HepG2 (cell line): ENCODE results near the gene ZC3H18. TPM values are rescaled to one million over a fixed set of nuclear protein-coding genes. Genes with fewer than 3 reads are reported as not detected.

ENCODE experiments used
- ATAC-seq: fragments of 200-7000 bp; cut with Tn5 transposase; 3 replicates; pipeline ENCODE4 v1.9.1; 2020; ENCODE audit warnings: mild to moderate bottlenecking, moderate library complexity
- BruUV-seq: library from RNA; stranded (reverse); fragments of 400-500 nt; replicated peaks from 2 replicates; lab custom pipeline; 2021; lab: Mats Ljungman, UMichigan
- CTCF ChIA-PET: fragments of 300-600 bp; formaldehyde crosslinking; extraction: SDS; loops from one replicate; lab custom pipeline; 2021; ENCODE audit warnings: low total read pairs, inconsistent platforms, low intra/inter-chr PET ratio; lab: Yijun Ruan, JAX
- POLR2A ChIA-PET: fragments of 350-600 bp; sonication (Branson Sonifier 250); formaldehyde crosslinking; loops from one replicate; lab custom pipeline; 2020; ENCODE audit warnings: antibody characterized with exemption, inconsistent platforms; lab: Yijun Ruan, JAX
- DNase-seq: peaks from one replicate; pipeline ENCODE4 v3.0.0-alpha.2; 2015; ENCODE audit warnings: low spot score
- FAIRE-seq: peaks from 3 replicates; lab custom pipeline; 2011; peaks lifted over from hg19 to GRCh38; lab: Jason Lieb, UNC
- H2AFZ ChIP-seq: one replicate; pipeline ENCODE4 v1.6.1; 2011; ENCODE audit warnings: low read length, inconsistent platforms
- H3K27ac ChIP-seq: fragments of 300-600 bp; 3 replicates; pipeline ENCODE4 v1.8.0; 2011; ENCODE audit warnings: mixed run types, mild to moderate bottlenecking, mixed read lengths, low read length, inconsistent platforms; ENCODE audit not compliant: insufficient read depth; ENCODE audit errors: extremely low read length
- H3K27me3 ChIP-seq, 2 experiments: fragments of 200-600 bp in 1 of 2; 2 replicates in 1 of 2; 3 replicates in 1 of 2; pipeline versions ENCODE4 v1.6.0 to v1.8.0; 2011; ENCODE audit warnings: low read length in 2 of 2, mild to moderate bottlenecking in 2 of 2, moderate library complexity in 2 of 2, inconsistent platforms in 1 of 2; ENCODE audit not compliant: insufficient read depth in 2 of 2, control insufficient read depth in 1 of 2
- H3K36me3 ChIP-seq, 2 experiments: fragments of 200-600 bp in 1 of 2; replicated peaks in 1 of 2; 2 replicates in 1 of 2; 3 replicates in 1 of 2; pipeline versions ENCODE4 v1.5.1 to v1.8.0; 2011; ENCODE audit warnings: low read length in 2 of 2, inconsistent platforms in 1 of 2; ENCODE audit not compliant: insufficient read depth in 2 of 2, control insufficient read depth in 1 of 2
- H3K4me1 ChIP-seq: 2 replicates; pipeline ENCODE4 v1.5.1; 2012; ENCODE audit warnings: low read length, inconsistent platforms; ENCODE audit not compliant: insufficient read depth
- H3K4me2 ChIP-seq: 2 replicates; pipeline ENCODE4 v1.6.0; 2011; ENCODE audit warnings: low read depth, low read length, inconsistent platforms
- H3K4me3 ChIP-seq, 3 experiments: fragments of 200-600 bp in 1 of 3; sonication (generic), shearing (Covaris generic) in 1 of 3; replicated peaks in 1 of 3; 2 replicates each; pipeline ENCODE4 v1.5.1; 2011 to 2016; ENCODE audit warnings: low read length in 3 of 3, inconsistent platforms in 2 of 3, low read depth in 2 of 3, mild to moderate bottlenecking in 2 of 3, control low read depth in 1 of 3, mixed read lengths in 1 of 3; ENCODE audit not compliant: insufficient read depth in 1 of 3
- H3K79me2 ChIP-seq: one replicate; pipeline ENCODE4 v1.6.1; 2011; ENCODE audit warnings: low read length, inconsistent platforms; ENCODE audit not compliant: insufficient read depth
- H3K9ac ChIP-seq: 2 replicates; pipeline ENCODE4 v1.6.0; 2011; ENCODE audit warnings: mild to moderate bottlenecking, low read depth, low read length, inconsistent platforms; ENCODE audit not compliant: insufficient read depth
- H3K9me3 ChIP-seq: 2 replicates; pipeline ENCODE4 v1.5.1; 2012; ENCODE audit warnings: mild to moderate bottlenecking, low read length
- H4K20me1 ChIP-seq: 2 replicates; pipeline ENCODE4 v1.6.0; 2011; ENCODE audit warnings: inconsistent platforms, mild to moderate bottlenecking, low read length, moderate library complexity; ENCODE audit not compliant: insufficient read depth
- ARID5B ChIP-seq: IDR thresholded peaks from 2 replicates; pipeline ENCODE4 v1.4.0; 2020; ENCODE audit warnings: mild to moderate bottlenecking, missing genetic modification reagents
- BCL6 ChIP-seq: IDR thresholded peaks from 2 replicates; pipeline ENCODE4 v1.6.1; 2016; ENCODE audit warnings: missing genetic modification reagents, missing compliant biosample characterization
- IKZF5 ChIP-seq: IDR thresholded peaks from 2 replicates; pipeline ENCODE4 v1.6.1; 2018; ENCODE audit warnings: missing genetic modification reagents, mild to moderate bottlenecking, missing compliant biosample characterization
- NFE2L1 ChIP-seq: sonication (generic); formaldehyde crosslinking; IDR thresholded peaks from 2 replicates; pipeline ENCODE4 v1.4.0; 2020; ENCODE audit warnings: missing genetic modification reagents, mild to moderate bottlenecking, borderline replicate concordance
- NFIC ChIP-seq: IDR thresholded peaks from 2 replicates; pipeline ENCODE4 v1.6.1; 2012; ENCODE audit warnings: mild to moderate bottlenecking, low read length, inconsistent platforms
- WGBS: methylation state at CpG from one replicate; pipeline ENCODE4 v1.1.6; 2017; ENCODE audit warnings: low lambda C conversion rate; 5-methylcytosine and 5-hydroxymethylcytosine counted together
- in situ Hi-C: cut with HindIII; loops from 2 replicates; pipeline ENCODE4 v1.10.0; 2017; ENCODE audit warnings: low pct_unique_long_range_greater_than_20kb; ENCODE audit not compliant: extremely low pct_ligation_motif_present
- intact Hi-C: fragments of 100-400 bp; cut with micrococcal nuclease; formaldehyde crosslinking; loops from one replicate; pipeline ENCODE4 v1.10.0; 2022; ENCODE audit not compliant: unreplicated experiment
- polyA plus RNA-seq, 8 experiments: library from polyadenylated mRNA; depleted of rRNA in 3 of 8; stranded (reverse) in 7 of 8; unstranded in 1 of 8; fragments of >200 nt; fragmentation: Illumina TruSeq in 4 of 8; extraction: Trizol in 4 of 8; gene quantifications; 2 replicates each; pipeline versions ENCODE4 v1.2.1 to v1.2.3, GENCODE V29; 2011 to 2016; ENCODE audit warnings: low read depth in 4 of 8, missing spikeins in 1 of 8, mixed read lengths in 1 of 8; ENCODE audit not compliant: insufficient read depth in 1 of 8
- total RNA-seq, 5 experiments: library from RNA; depleted of rRNA; stranded (reverse); fragments of >200 nt; fragmentation: Illumina TruSeq; extraction: Trizol; gene quantifications; 2 replicates each; pipeline ENCODE4 v1.2.3, GENCODE V29; 2016; ENCODE audit warnings: low read depth in 1 of 5
- TF ChIP-seq, protein P1 (sequence below): sonication (generic); formaldehyde crosslinking; IDR thresholded peaks from 2 replicates; pipeline ENCODE4 v1.8.0; 2023; ENCODE audit warnings: mild to moderate bottlenecking, missing genetic modification reagents
- TF ChIP-seq, protein P2 (sequence below): IDR thresholded peaks from 2 replicates; pipeline ENCODE4 v1.6.1; 2018; ENCODE audit warnings: missing genetic modification reagents
- TF ChIP-seq, protein P3 (sequence below): sonication (generic); formaldehyde crosslinking; IDR thresholded peaks from 2 replicates; pipeline ENCODE4 v1.4.0; 2020; ENCODE audit warnings: missing genetic modification reagents

Gene ZC3H18
- total and polyA plus RNA-seq, 2 of the 13 experiments (the other 11 are each of a cell fraction or from before 2014, with no cell fraction given): 11.2 to 27.4 TPM

- peak; percentile 66 for FAIRE-seq
These were observed 94.9 kb downstream of the ZC3H18 start for GRCh38 chr16:88665148-88665547.

More at GRCh38 chr16:88665148-88665547, 94.9 kb downstream of the ZC3H18 start:
- H3K4me3 ChIP-seq: no peak overlapping the region
- H3K27me3 ChIP-seq: no peaks in the 10 kb centered on the region
- peaks cover 0 to 9% of the 10 kb centered on the region in 2 experiments; a peak in 3 of 5 replicates for H3K36me3 ChIP-seq
- H3K9me3 ChIP-seq: no peaks in the 10 kb centered on the region
- intact Hi-C loops (no loop called here), in situ Hi-C loops (no loop called here)
- ChIA-PET CTCF (no interaction called here), POLR2A (no interaction called here)
- H3K79me2 ChIP-seq: peaks cover 54% of the 10 kb centered on the region
- H2AFZ ChIP-seq: no peak overlapping the region
- BruUV-seq: no TSS peak
- TF ChIP-seq, protein P1, sequence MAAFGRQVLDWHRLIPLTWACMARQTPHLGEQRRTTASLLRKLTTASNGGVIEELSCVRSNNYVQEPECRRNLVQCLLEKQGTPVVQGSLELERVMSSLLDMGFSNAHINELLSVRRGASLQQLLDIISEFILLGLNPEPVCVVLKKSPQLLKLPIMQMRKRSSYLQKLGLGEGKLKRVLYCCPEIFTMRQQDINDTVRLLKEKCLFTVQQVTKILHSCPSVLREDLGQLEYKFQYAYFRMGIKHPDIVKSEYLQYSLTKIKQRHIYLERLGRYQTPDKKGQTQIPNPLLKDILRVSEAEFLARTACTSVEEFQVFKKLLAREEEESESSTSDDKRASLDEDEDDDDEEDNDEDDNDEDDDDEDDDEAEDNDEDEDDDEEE (CRISPR knock-in tag): no peak
- TF ChIP-seq BCL6 (CRISPR knock-in tag) (0 out of 2 replicates have a peak, but pooled peaks have one; percentile 20), ARID5B (CRISPR knock-in tag) (no peak), IKZF5 (no peak), NFIC (no peak), NFE2L1 (no peak)
- TF ChIP-seq, protein P2, sequence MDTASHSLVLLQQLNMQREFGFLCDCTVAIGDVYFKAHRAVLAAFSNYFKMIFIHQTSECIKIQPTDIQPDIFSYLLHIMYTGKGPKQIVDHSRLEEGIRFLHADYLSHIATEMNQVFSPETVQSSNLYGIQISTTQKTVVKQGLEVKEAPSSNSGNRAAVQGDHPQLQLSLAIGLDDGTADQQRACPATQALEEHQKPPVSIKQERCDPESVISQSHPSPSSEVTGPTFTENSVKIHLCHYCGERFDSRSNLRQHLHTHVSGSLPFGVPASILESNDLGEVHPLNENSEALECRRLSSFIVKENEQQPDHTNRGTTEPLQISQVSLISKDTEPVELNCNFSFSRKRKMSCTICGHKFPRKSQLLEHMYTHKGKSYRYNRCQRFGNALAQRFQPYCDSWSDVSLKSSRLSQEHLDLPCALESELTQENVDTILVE (CRISPR knock-in tag): no peak
- TF ChIP-seq, protein P3, sequence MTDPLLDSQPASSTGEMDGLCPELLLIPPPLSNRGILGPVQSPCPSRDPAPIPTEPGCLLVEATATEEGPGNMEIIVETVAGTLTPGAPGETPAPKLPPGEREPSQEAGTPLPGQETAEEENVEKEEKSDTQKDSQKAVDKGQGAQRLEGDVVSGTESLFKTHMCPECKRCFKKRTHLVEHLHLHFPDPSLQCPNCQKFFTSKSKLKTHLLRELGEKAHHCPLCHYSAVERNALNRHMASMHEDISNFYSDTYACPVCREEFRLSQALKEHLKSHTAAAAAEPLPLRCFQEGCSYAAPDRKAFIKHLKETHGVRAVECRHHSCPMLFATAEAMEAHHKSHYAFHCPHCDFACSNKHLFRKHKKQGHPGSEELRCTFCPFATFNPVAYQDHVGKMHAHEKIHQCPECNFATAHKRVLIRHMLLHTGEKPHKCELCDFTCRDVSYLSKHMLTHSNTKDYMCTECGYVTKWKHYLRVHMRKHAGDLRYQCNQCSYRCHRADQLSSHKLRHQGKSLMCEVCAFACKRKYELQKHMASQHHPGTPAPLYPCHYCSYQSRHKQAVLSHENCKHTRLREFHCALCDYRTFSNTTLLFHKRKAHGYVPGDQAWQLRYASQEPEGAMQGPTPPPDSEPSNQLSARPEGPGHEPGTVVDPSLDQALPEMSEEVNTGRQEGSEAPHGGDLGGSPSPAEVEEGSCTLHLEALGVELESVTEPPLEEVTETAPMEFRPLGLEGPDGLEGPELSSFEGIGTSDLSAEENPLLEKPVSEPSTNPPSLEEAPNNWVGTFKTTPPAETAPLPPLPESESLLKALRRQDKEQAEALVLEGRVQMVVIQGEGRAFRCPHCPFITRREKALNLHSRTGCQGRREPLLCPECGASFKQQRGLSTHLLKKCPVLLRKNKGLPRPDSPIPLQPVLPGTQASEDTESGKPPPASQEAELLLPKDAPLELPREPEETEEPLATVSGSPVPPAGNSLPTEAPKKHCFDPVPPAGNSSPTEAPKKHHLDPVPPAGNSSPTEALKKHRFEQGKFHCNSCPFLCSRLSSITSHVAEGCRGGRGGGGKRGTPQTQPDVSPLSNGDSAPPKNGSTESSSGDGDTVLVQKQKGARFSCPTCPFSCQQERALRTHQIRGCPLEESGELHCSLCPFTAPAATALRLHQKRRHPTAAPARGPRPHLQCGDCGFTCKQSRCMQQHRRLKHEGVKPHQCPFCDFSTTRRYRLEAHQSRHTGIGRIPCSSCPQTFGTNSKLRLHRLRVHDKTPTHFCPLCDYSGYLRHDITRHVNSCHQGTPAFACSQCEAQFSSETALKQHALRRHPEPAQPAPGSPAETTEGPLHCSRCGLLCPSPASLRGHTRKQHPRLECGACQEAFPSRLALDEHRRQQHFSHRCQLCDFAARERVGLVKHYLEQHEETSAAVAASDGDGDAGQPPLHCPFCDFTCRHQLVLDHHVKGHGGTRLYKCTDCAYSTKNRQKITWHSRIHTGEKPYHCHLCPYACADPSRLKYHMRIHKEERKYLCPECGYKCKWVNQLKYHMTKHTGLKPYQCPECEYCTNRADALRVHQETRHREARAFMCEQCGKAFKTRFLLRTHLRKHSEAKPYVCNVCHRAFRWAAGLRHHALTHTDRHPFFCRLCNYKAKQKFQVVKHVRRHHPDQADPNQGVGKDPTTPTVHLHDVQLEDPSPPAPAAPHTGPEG (CRISPR knock-in tag): 0 out of 2 replicates have a peak, but pooled peaks have one; percentile 21
- H4K20me1 ChIP-seq: peaks cover 18% of the 10 kb centered on the region
- ATAC-seq (no peak), DNase-seq (no peak)
- peak overlapping the region; percentile 76; the same call in 1 of the 2 replicates for H3K4me2 ChIP-seq
- 95% methylated on average over 4 of the region's 4 CpGs for WGBS
- H3K27ac ChIP-seq: no peak overlapping the region
- no peak overlapping the region for H3K9ac ChIP-seq
- H3K4me1 ChIP-seq: peaks cover 30% of the 10 kb centered on the region
